Fibroblast of lung (primary cell): ENCODE results near the gene PRPS1L1. TPM values are rescaled to one million over a fixed set of nuclear protein-coding genes. Genes with fewer than 3 reads are reported as not detected.

Experiments
- DNase-seq, 2 donors: peaks; one replicate each; pipeline versions ENCODE4 v3.0.0 to v3.0.0-alpha.2; 2010; ENCODE audit warnings: low read depth in 2 of 2
- H2AFZ ChIP-seq: 2 replicates; pipeline ENCODE4 v1.5.1; 2012; ENCODE audit warnings: low read length, control low read depth, inconsistent platforms
- H3K27ac ChIP-seq: 2 replicates; pipeline ENCODE4 v1.5.1; 2011; ENCODE audit warnings: low read length, control low read depth; ENCODE audit not compliant: insufficient read depth
- H3K27me3 ChIP-seq: 2 replicates; pipeline ENCODE4 v1.5.1; 2011; ENCODE audit warnings: mild to moderate bottlenecking, low read length; ENCODE audit not compliant: control insufficient read depth, insufficient read depth
- H3K36me3 ChIP-seq: 2 replicates; pipeline ENCODE4 v1.5.1; 2011; ENCODE audit warnings: low read length; ENCODE audit not compliant: control insufficient read depth, insufficient read depth
- H3K4me1 ChIP-seq: 2 replicates; pipeline ENCODE4 v1.5.1; 2011; ENCODE audit warnings: low read length; ENCODE audit not compliant: control insufficient read depth, insufficient read depth; ENCODE audit errors: extremely low read depth
- H3K4me2 ChIP-seq: 2 replicates; pipeline ENCODE4 v1.5.1; 2011; ENCODE audit warnings: low read length, control low read depth; ENCODE audit not compliant: insufficient read depth; ENCODE audit errors: extremely low read depth
- H3K4me3 ChIP-seq, 4 experiments: fragments of 200-600 bp in 1 of 4; sonication (generic) in 1 of 4; replicated peaks in 1 of 4; 2 replicates each; pipeline ENCODE4 v1.5.1; 2011 to 2016; ENCODE audit warnings: low read length in 4 of 4, low read depth in 3 of 4, mild to moderate bottlenecking in 3 of 4, control low read depth in 2 of 4, inconsistent platforms in 1 of 4, mixed read lengths in 1 of 4; ENCODE audit not compliant: insufficient read depth in 1 of 4; ENCODE audit errors: control extremely low read depth in 1 of 4
- H3K79me2 ChIP-seq: 2 replicates; pipeline ENCODE4 v1.5.1; 2012; ENCODE audit warnings: mild to moderate bottlenecking, low read length, inconsistent platforms; ENCODE audit not compliant: control insufficient read depth, insufficient read depth
- H3K9ac ChIP-seq: 2 replicates; pipeline ENCODE4 v1.5.1; 2011; ENCODE audit warnings: mild to moderate bottlenecking, low read length, control low read depth; ENCODE audit not compliant: insufficient read depth
- H3K9me3 ChIP-seq: 2 replicates; pipeline ENCODE4 v1.5.1; 2012; ENCODE audit warnings: low read depth, low read length; ENCODE audit not compliant: control insufficient read depth, insufficient read depth
- H4K20me1 ChIP-seq: 2 replicates; pipeline ENCODE4 v1.5.1; 2011; ENCODE audit warnings: low read length; ENCODE audit not compliant: control insufficient read depth, insufficient read depth; ENCODE audit errors: extremely low read depth
- CTCF ChIP-seq, 2 donors: IDR thresholded peaks in 1 of 2; conservative IDR thresholded peaks in 1 of 2; 1 replicate in 1 of 2; 2 replicates in 1 of 2; pipeline ENCODE4 v1.5.1; 2011 to 2012; ENCODE audit warnings: low read length in 2 of 2, control low read depth in 1 of 2, inconsistent platforms in 1 of 2, low read depth in 1 of 2, mild to moderate bottlenecking in 1 of 2
- EZH2 ChIP-seq: IDR thresholded peaks from 2 replicates; pipeline ENCODE4 v1.5.1; 2012; ENCODE audit warnings: low read length, control low read depth, mild to moderate bottlenecking; ENCODE audit errors: missing control alignments
- polyA minus RNA-seq: library from RNA; depleted of rRNA, polyadenylated mRNA; stranded (reverse); fragments of >200 nt; gene quantifications from 2 replicates; pipeline ENCODE4 v1.2.3, GENCODE V29; 2011; ENCODE audit warnings: low replicate concordance
- polyA plus RNA-seq, 2 donors: library from polyadenylated mRNA; depleted of rRNA in 1 of 2; stranded (reverse) in 1 of 2; unstranded in 1 of 2; fragments of >200 nt; gene quantifications; 2 replicates each; pipeline ENCODE4 v1.2.1, GENCODE V29; 2011 to 2012; ENCODE audit warnings: missing spikeins in 1 of 2
- total RNA-seq: library from RNA; depleted of rRNA; stranded (reverse); fragments of >200 nt; gene quantifications from 2 replicates; pipeline ENCODE4 v1.2.1, GENCODE V29; 2014

Gene PRPS1L1
- not detected in 2 replicates for total RNA-seq
- not detected in 2 replicates for polyA plus RNA-seq
- polyA plus RNA-seq (2012) = not detected in 2 replicates
- not detected in 2 replicates for polyA minus RNA-seq

- Histone ChIP-seq H3K27me3 (no peaks in the 10 kb centered on the region), H3K4me1 (no peaks in the 10 kb centered on the region), H3K9ac (no peak within 1 kb of the TSS), H3K79me2 (no peaks in the 10 kb centered on the region), H3K27ac (no peak within 1 kb of the TSS), H3K36me3 (no peaks in the 10 kb centered on the region), H3K4me2 (no peak within 1 kb of the TSS), H3K9me3 (no peaks in the 10 kb centered on the region), H2AFZ (no peak within 1 kb of the TSS), H3K4me3 (no peak within 1 kb of the TSS), H4K20me1 (no peaks in the 10 kb centered on the region)
- DNase-seq = no peak
- TF ChIP-seq EZH2 (no peak), CTCF (conservative IDR thresholded peaks at IDR 0.05 in 1 of 2, IDR thresholded peaks at IDR 0.05 in 1 of 2; ENCODE audit: low read depth in 1 of 2, low read length in 2 of 2) (no peak)
Observed at GRCh38 chr7:18027628-18028027, at the start of gene PRPS1L1. Gene PRPS1L1 (minus strand): TSS chr7:18027846.

GRCh38 chr7:18076461-18076860, 48.8 kb upstream of the PRPS1L1 start:
- no peaks in the 10 kb centered on the region for H3K79me2 ChIP-seq
- H3K9ac ChIP-seq = no peak overlapping the region
- H2AFZ ChIP-seq = no peak overlapping the region
- no peaks in the 10 kb centered on the region for H4K20me1 ChIP-seq
- H3K27ac ChIP-seq = no peak overlapping the region
- no peak for TF ChIP-seq EZH2
- TF ChIP-seq CTCF (conservative IDR thresholded peaks at IDR 0.05 in 1 of 2, IDR thresholded peaks at IDR 0.05 in 1 of 2; ENCODE audit: low read depth in 1 of 2, low read length in 2 of 2) = no peak
- no peaks in the 10 kb centered on the region for H3K27me3 ChIP-seq
- no peak for DNase-seq
- H3K9me3 ChIP-seq = no peaks in the 10 kb centered on the region
- no peak overlapping the region for H3K4me2 ChIP-seq
- H3K4me1 ChIP-seq = no peaks in the 10 kb centered on the region
- no peaks in the 10 kb centered on the region for H3K36me3 ChIP-seq
- no peak overlapping the region for H3K4me3 ChIP-seq

GRCh38 chr7:18068745-18069144, 41.1 kb upstream of the PRPS1L1 start:
- Histone ChIP-seq H3K27ac (no peak overlapping the region), H3K36me3 (no peaks in the 10 kb centered on the region), H3K9me3 (no peaks in the 10 kb centered on the region), H2AFZ (no peak overlapping the region), H3K27me3 (no peaks in the 10 kb centered on the region), H4K20me1 (no peaks in the 10 kb centered on the region), H3K4me3 (no peak overlapping the region), H3K9ac (no peak overlapping the region), H3K4me1 (no peaks in the 10 kb centered on the region), H3K79me2 (no peaks in the 10 kb centered on the region), H3K4me2 (no peak overlapping the region)
- DNase-seq = no peak
- TF ChIP-seq CTCF (conservative IDR thresholded peaks at IDR 0.05 in 1 of 2, IDR thresholded peaks at IDR 0.05 in 1 of 2; ENCODE audit: low read depth in 1 of 2, low read length in 2 of 2) (no peak), EZH2 (no peak)
